T-cell (primary cell): ENCODE data around the gene TMEM178B. TPM values are rescaled to one million over a fixed set of nuclear protein-coding genes. Genes with fewer than 3 reads are reported as not detected.

ENCODE experiments used
- ATAC-seq, 4 experiments: fragments of 200-7000 bp in 3 of 4; fragments of 150-1000 bp in 1 of 4; cut with Tn5 transposase; replicated peaks in 1 of 4; 1 replicate in 3 of 4; 2 replicates in 1 of 4; pipeline ENCODE4 v1.10.0; 2021; ENCODE audit warnings: moderate library complexity in 3 of 4, mild to moderate bottlenecking in 2 of 4, moderate number of reproducible peaks in 1 of 4
- CTCF ChIA-PET, 2 donors: fragments of 300-600 bp; sonication (Branson Sonifier 250); formaldehyde crosslinking; loops; one replicate each; lab custom pipeline; 2022; ENCODE audit warnings: antibody characterized with exemption in 2 of 2; lab: Charles Lee
- POLR2A ChIA-PET, 2 donors: fragments of 300-600 bp; sonication (Branson Sonifier 250); formaldehyde crosslinking; loops; one replicate each; lab custom pipeline; 2022; ENCODE audit warnings: antibody characterized with exemption in 2 of 2; lab: Charles Lee
- DNase-seq, 35 experiments: peaks; one replicate each; pipeline versions ENCODE4 v3.0.0 to v3.0.0-alpha.2; 2013 to 2023
- H3K27ac ChIP-seq: one replicate; pipeline ENCODE4 v1.5.1; 2013; ENCODE audit warnings: low read length
- H3K27me3 ChIP-seq, 2 experiments: replicated peaks in 1 of 2; 1 replicate in 1 of 2; 2 replicates in 1 of 2; pipeline versions ENCODE4 v1.6.1 to v1.7.0; 2013; ENCODE audit warnings: low read length in 1 of 2, mixed read lengths in 1 of 2; ENCODE audit not compliant: control insufficient read depth in 2 of 2, insufficient read depth in 2 of 2; ENCODE audit errors: extremely low read depth in 1 of 2
- H3K36me3 ChIP-seq, 2 donors: 1 replicate in 1 of 2; 2 replicates in 1 of 2; pipeline versions ENCODE4 v1.6.1 to v1.7.0; 2013; ENCODE audit warnings: low read length in 1 of 2; ENCODE audit not compliant: control insufficient read depth in 2 of 2, insufficient read depth in 1 of 2; ENCODE audit errors: extremely low read depth in 1 of 2
- H3K4me1 ChIP-seq, 2 experiments: 1 replicate in 1 of 2; 2 replicates in 1 of 2; pipeline versions ENCODE4 v1.6.1 to v1.7.0; 2013; ENCODE audit warnings: low read length in 2 of 2, mixed read lengths in 1 of 2; ENCODE audit not compliant: insufficient read depth in 2 of 2, control insufficient read depth in 1 of 2; ENCODE audit errors: extremely low read depth in 1 of 2
- H3K4me3 ChIP-seq, 2 donors: 1 replicate in 1 of 2; 2 replicates in 1 of 2; pipeline versions ENCODE4 v1.5.1 to v1.7.0; 2013; ENCODE audit warnings: mild to moderate bottlenecking in 2 of 2, low read length in 1 of 2, moderate library complexity in 1 of 2; ENCODE audit not compliant: control insufficient read depth in 1 of 2; ENCODE audit errors: extremely low read depth in 1 of 2
- H3K9me3 ChIP-seq: 2 replicates; pipeline ENCODE4 v1.7.0; 2013
- H3K27ac Mint-ChIP-seq, 2 donors: one replicate each; pipeline ENCODE4 v1.8.0; 2020 to 2021; ENCODE audit warnings: mild to moderate bottlenecking in 2 of 2, mixed read lengths in 2 of 2
- H3K27me3 Mint-ChIP-seq, 2 donors: one replicate each; pipeline ENCODE4 v1.8.0; 2021 to 2022; ENCODE audit warnings: mixed read lengths in 2 of 2
- H3K36me3 Mint-ChIP-seq: one replicate; pipeline ENCODE4 v1.8.0; 2021; ENCODE audit warnings: mixed read lengths
- H3K4me1 Mint-ChIP-seq, 3 donors: one replicate each; pipeline ENCODE4 v1.8.0; 2020 to 2022; ENCODE audit warnings: mixed read lengths in 3 of 3, mild to moderate bottlenecking in 1 of 3
- H3K4me3 Mint-ChIP-seq, 3 donors: one replicate each; pipeline ENCODE4 v1.8.0; 2020 to 2022; ENCODE audit warnings: mild to moderate bottlenecking in 3 of 3, mixed read lengths in 3 of 3, moderate library complexity in 3 of 3
- H3K9me3 Mint-ChIP-seq, 3 donors: one replicate each; pipeline ENCODE4 v1.8.0; 2020 to 2022; ENCODE audit warnings: mixed read lengths in 3 of 3
- WGBS: methylation state at CpG from one replicate; pipeline ENCODE4 v1.1.5; 2013; ENCODE audit warnings: missing lambda C conversion rate; ENCODE audit not compliant: insufficient coverage; 5-methylcytosine and 5-hydroxymethylcytosine counted together
- total RNA-seq, 35 experiments: library from RNA in 6 of 35; stranded (reverse) in 6 of 35; fragments of 120-200 nt in 1 of 35; gene quantifications; one replicate each; pipeline versions ENCODE4 v1.2.1 to v1.2.4 and lab custom pipeline; 2013 to 2026

TMEM178B gene
- total RNA-seq, 5 donors from 2014 or later (not counting 1 experiment from before 2014, with no cell fraction given): 0.14 to 0.86 (median 0.32) TPM

DNA sequence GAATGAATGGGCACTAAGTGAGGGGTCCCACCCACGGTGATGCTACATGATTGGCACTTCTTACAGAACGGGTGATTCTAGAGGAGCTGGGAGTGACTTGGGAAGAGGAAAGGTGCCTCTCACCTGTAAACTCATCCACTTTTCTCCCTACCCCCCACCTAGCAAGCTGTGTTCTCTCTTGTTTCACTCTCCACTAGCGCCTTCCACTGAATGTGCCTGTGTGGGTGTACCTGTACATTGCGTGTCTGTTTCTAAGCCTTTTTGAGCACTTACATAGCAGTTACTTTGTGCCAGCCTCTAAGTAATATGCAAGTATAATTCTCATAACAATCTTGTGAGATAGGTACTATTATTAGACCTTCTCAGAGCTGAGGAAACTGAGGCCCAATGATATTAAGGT lies 343.6 kb downstream of the TMEM178B start:
- Histone ChIP-seq H3K27me3 (no peaks in the 10 kb centered on the region), H3K4me3 (no peak overlapping the region), H3K27ac (no peak overlapping the region), H3K9me3 (no peaks in the 10 kb centered on the region), H3K4me1 (no peaks in the 10 kb centered on the region), H3K36me3 (no peaks in the 10 kb centered on the region)
- Mint-ChIP-seq H3K36me3 (no peaks in the 10 kb centered on the region), H3K27me3 (peaks cover 8% of the 10 kb centered on the region in 2 donors), H3K4me3 (no peak overlapping the region), H3K4me1 (no peaks in the 10 kb centered on the region), H3K27ac (no peak overlapping the region), H3K9me3 (no peaks in the 10 kb centered on the region)
- WGBS: no CpG with 5 or more reads among the region's 4 CpGs
- no peak for DNase-seq
- POLR2A ChIA-PET: no interaction called here
- no peak for ATAC-seq
- CTCF ChIA-PET: no interaction called here

DNA sequence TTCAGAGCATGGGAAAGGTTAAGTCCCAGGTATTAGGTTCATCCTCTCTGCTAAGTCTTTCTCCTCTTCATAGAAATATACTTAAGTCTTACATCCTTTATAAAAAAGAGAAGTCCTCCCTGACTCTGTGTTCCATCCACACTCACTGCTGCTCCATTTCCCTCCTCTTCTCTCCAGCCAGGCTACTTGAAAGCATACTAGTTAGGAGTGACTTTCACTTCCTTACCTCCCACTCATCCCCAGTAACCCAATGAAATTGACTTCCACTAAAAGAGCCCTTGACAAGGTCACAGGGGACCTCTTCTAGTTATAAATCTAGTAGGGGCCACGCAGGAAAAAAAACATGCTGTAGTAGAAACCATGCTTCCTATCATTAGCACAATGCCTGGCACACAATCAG lies 344.2 kb downstream of the TMEM178B start:
- Histone ChIP-seq H3K27me3 (no peaks in the 10 kb centered on the region), H3K9me3 (no peaks in the 10 kb centered on the region), H3K27ac (no peak overlapping the region), H3K36me3 (no peaks in the 10 kb centered on the region), H3K4me1 (no peaks in the 10 kb centered on the region), H3K4me3 (no peak overlapping the region)
- Mint-ChIP-seq H3K27ac (no peak overlapping the region), H3K36me3 (no peaks in the 10 kb centered on the region), H3K4me3 (no peak overlapping the region), H3K4me1 (no peaks in the 10 kb centered on the region), H3K27me3 (peaks cover 7 to 8% of the 10 kb centered on the region in 2 donors), H3K9me3 (no peaks in the 10 kb centered on the region)
- WGBS: no CpG with 5 or more reads among the region's 1 CpG
- ATAC-seq (no peak), DNase-seq (no peak)
- POLR2A ChIA-PET: no interaction called here
- CTCF ChIA-PET: no interaction called here

DNA sequence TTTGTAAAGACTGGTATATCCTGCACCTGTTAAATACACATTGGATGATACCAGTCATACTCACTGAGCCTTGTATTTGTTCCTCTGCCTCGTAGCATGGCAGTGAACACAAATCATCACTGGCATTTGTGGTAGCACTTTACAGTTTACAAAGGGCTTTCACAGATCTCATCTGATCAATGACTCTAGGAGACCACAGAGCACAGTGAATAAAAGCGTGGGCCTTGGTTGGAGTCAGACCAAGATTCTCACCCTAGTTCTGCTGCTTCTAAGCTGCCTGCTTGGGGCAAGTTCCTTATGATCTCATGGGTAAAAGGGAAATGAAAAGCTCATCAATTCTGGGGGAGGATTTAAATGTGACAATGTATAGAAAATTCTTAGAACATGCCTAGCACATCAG lies 347.4 kb downstream of the TMEM178B start:
- H3K9me3 ChIP-seq: no peaks in the 10 kb centered on the region
- 36% methylated on average over 1 of the region's 2 CpGs for WGBS
- ATAC-seq (no peak), DNase-seq (no peak)
- POLR2A ChIA-PET: no interaction called here
- no peak overlapping the region for H3K4me3 ChIP-seq
- H3K36me3 Mint-ChIP-seq: no peaks in the 10 kb centered on the region
- CTCF ChIA-PET: no interaction called here
- H3K27me3 ChIP-seq: peaks cover 0 to 2% of the 10 kb centered on the region in 2 experiments
- no peak overlapping the region for H3K27ac Mint-ChIP-seq
- no peaks in the 10 kb centered on the region for H3K4me1 Mint-ChIP-seq
- H3K4me3 Mint-ChIP-seq: no peak overlapping the region
- H3K36me3 ChIP-seq: no peaks in the 10 kb centered on the region
- H3K27me3 Mint-ChIP-seq: peaks cover 5 to 15% of the 10 kb centered on the region in 2 donors
- H3K9me3 Mint-ChIP-seq: no peaks in the 10 kb centered on the region
- H3K4me1 ChIP-seq: no peaks in the 10 kb centered on the region
- no peak overlapping the region for H3K27ac ChIP-seq

DNA sequence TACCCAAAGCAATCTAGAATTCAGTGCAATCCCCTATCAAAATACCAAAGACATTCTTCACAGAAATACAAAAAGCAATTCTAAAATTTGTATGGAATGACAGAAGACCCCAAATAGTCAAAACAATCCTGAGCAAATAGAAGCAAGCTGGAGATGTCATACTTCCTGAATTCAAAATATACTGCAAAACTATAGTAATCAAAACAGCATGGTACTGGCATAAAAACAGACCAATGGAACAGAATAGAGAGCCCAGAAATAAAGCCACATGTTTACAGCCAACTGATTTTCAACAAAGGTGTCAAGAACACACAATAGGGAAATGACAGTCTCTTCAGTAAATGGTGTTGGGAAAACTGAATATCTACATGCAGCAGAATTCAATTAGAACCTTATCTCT lies 353.3 kb downstream of the TMEM178B start:
- Histone ChIP-seq H3K27ac (no peak overlapping the region), H3K36me3 (no peaks in the 10 kb centered on the region), H3K27me3 (peaks cover 0 to 2% of the 10 kb centered on the region in 2 experiments), H3K4me3 (no peak overlapping the region), H3K4me1 (no peaks in the 10 kb centered on the region), H3K9me3 (no peaks in the 10 kb centered on the region)
- Mint-ChIP-seq H3K27me3 (peaks cover 4 to 15% of the 10 kb centered on the region in 2 donors), H3K36me3 (no peaks in the 10 kb centered on the region), H3K4me1 (no peaks in the 10 kb centered on the region), H3K4me3 (no peak overlapping the region), H3K9me3 (peaks cover 4 to 9% (median 8%) of the 10 kb centered on the region in 3 donors), H3K27ac (no peak overlapping the region)
- ATAC-seq: no peak
- ChIA-PET POLR2A (no interaction called here), CTCF (no interaction called here)
- DNase-seq: no peak

DNA sequence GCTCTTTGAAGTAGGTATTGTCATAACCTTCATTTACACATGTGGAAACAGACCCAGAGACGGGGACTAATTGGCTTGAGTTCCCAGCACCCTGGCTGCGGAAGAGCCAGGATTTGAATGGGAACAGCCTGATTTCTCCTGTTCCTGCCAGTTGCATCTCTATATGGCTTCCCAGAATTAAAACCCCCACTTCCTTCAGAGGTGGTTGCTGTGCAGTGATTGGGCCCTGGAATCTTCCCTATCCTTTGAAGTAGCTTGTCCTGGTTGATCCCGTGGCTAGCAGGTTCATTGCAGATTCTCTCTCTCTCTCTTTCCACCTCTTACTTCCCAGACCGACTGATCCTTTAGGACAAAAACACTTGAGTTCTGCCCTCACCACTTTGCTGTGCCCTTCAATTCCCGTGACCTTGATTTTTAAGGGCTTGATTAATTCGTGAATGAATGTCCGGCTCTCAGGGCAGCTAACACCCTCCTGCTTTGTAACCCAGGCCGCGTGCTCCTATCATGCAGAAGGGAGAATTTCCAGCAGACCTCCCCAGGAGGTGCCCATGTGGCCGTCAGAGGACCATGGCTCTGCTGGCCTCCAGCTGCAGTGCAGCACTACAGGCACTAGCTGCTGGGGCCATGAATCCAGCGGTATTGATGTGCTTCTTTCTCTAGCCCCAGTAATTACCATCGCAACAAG lies 356.7 kb downstream of the TMEM178B start:
- no peak for ATAC-seq
- Mint-ChIP-seq H3K4me3 (no peak overlapping the region), H3K36me3 (no peaks in the 10 kb centered on the region), H3K4me1 (no peaks in the 10 kb centered on the region), H3K27ac (no peak overlapping the region), H3K9me3 (peaks cover 4 to 9% (median 8%) of the 10 kb centered on the region in 3 donors), H3K27me3 (peaks cover 11 to 16% of the 10 kb centered on the region in 2 donors)
- CTCF ChIA-PET: no interaction called here
- Histone ChIP-seq H3K4me3 (no peak overlapping the region), H3K4me1 (no peaks in the 10 kb centered on the region), H3K9me3 (no peaks in the 10 kb centered on the region), H3K27ac (no peak overlapping the region), H3K36me3 (no peaks in the 10 kb centered on the region), H3K27me3 (peaks cover 0 to under 1% of the 10 kb centered on the region in 2 experiments)
- POLR2A ChIA-PET: no interaction called here
- no peak for DNase-seq
- 52% methylated on average over 12 of the region's 12 CpGs for WGBS

DNA sequence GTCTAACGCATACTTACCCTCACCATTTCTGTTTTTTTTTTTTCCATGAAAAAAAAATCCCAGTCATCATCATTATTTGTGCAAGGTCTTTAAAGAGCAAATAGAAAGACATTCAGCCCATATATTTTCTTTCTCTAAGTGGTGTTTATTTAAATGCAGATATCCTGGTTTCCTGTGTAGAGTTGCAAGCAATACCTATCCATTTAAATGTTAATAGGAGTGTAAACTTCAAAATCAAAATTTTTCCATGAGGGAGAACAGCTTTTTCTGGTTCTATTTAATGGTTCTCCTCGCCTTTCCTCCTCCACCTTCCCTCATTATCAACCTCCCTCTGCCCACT lies 357.2 kb downstream of the TMEM178B start:
- ATAC-seq: no peak
- Histone ChIP-seq H3K4me3 (no peak overlapping the region), H3K4me1 (no peaks in the 10 kb centered on the region), H3K27ac (no peak overlapping the region), H3K36me3 (no peaks in the 10 kb centered on the region), H3K9me3 (no peaks in the 10 kb centered on the region), H3K27me3 (peaks cover 0 to 6% of the 10 kb centered on the region in 2 experiments)
- ChIA-PET CTCF (no interaction called here), POLR2A (no interaction called here)
- no peak overlapping the region for H3K4me3 Mint-ChIP-seq
- DNase-seq: no peak
- no CpG with 5 or more reads among the region's 2 CpGs for WGBS
- H3K9me3 Mint-ChIP-seq: peaks cover 4 to 9% (median 8%) of the 10 kb centered on the region in 3 donors
- H3K36me3 Mint-ChIP-seq: no peaks in the 10 kb centered on the region
- no peaks in the 10 kb centered on the region for H3K4me1 Mint-ChIP-seq
- H3K27ac Mint-ChIP-seq: no peak overlapping the region
- peaks cover 14 to 19% of the 10 kb centered on the region in 2 donors for H3K27me3 Mint-ChIP-seq
